ENCODE measurements around the gene CAV3.

Gene CAV3

DNA sequence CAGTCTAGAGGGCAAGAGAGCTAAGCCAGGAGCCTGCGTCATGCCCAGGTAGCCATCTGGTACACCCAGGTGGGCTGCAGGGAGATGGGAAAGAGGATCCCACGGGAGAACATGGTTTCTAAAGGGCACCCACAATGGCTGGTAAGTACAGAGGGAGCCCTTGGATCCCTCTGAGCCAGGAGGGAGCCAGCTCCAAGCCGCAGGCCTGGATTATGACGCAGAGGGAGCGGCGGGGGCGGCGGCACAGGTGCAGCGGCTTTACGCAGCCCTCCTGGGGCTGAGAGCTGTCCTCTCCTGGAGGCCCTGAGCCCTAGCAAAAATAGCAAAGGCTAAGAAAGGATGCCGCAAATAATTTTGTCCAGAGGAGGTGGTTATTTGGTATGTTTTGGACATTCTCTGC lies 2.8 kb downstream of the CAV3 start:
- DNase-seq (ENCODE audit: low read depth) = no peak
- no peak overlapping the region for H3K4me3 ChIP-seq (ENCODE audit: control insufficient read depth, low read depth, low read length)
- TF ChIP-seq, protein P1, sequence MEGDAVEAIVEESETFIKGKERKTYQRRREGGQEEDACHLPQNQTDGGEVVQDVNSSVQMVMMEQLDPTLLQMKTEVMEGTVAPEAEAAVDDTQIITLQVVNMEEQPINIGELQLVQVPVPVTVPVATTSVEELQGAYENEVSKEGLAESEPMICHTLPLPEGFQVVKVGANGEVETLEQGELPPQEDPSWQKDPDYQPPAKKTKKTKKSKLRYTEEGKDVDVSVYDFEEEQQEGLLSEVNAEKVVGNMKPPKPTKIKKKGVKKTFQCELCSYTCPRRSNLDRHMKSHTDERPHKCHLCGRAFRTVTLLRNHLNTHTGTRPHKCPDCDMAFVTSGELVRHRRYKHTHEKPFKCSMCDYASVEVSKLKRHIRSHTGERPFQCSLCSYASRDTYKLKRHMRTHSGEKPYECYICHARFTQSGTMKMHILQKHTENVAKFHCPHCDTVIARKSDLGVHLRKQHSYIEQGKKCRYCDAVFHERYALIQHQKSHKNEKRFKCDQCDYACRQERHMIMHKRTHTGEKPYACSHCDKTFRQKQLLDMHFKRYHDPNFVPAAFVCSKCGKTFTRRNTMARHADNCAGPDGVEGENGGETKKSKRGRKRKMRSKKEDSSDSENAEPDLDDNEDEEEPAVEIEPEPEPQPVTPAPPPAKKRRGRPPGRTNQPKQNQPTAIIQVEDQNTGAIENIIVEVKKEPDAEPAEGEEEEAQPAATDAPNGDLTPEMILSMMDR (conservative IDR thresholded peaks at IDR 0.05; ENCODE audit: control insufficient read depth, insufficient read depth, low read depth, low read length) = no peak

- H3K4me3 ChIP-seq (ENCODE audit: control insufficient read depth, low read depth, low read length) = no peak overlapping the region
- TF ChIP-seq, protein P1 (conservative IDR thresholded peaks at IDR 0.05; ENCODE audit: control insufficient read depth, insufficient read depth, low read depth, low read length) = no peak
- DNase-seq (ENCODE audit: low read depth) = no peak
Measured at GRCh38 chr3:8737301-8737700, 3.7 kb downstream of the CAV3 start.

DNA sequence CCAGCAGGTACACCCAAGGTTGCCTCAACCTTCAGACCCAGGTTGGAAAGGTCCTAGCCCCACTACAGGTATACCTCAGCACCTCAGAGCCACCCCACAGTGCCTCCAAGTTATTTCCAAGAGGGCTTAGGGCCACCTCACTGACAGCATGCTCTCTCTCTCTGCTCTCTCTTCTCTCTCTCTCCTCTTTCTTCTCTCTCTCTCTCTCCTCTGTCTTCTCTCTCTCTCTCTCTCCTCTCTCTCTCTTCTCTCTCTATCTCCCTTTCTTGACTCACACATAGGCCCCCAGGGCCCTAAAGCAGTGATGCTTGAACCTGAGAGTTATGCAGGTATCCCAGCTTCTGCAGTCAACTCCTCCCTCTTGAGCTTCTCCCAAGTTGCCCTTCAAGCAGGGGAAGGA lies 4.2 kb downstream of the CAV3 start:
- H3K4me3 ChIP-seq (ENCODE audit: control insufficient read depth, low read depth, low read length) = no peak overlapping the region
- TF ChIP-seq, protein P1 (conservative IDR thresholded peaks at IDR 0.05; ENCODE audit: control insufficient read depth, insufficient read depth, low read depth, low read length) = no peak
- no peak for DNase-seq (ENCODE audit: low read depth)

- TF ChIP-seq, protein P1 (conservative IDR thresholded peaks at IDR 0.05; ENCODE audit: control insufficient read depth, insufficient read depth, low read depth, low read length) = no peak
- H3K4me3 ChIP-seq (ENCODE audit: control insufficient read depth, low read depth, low read length) = no peak overlapping the region
- DNase-seq (ENCODE audit: low read depth) = no peak
Measured at GRCh38 chr3:8738639-8739038, 5.0 kb downstream of the CAV3 start.

- TF ChIP-seq, protein P1 (conservative IDR thresholded peaks at IDR 0.05; ENCODE audit: control insufficient read depth, insufficient read depth, low read depth, low read length) = no peak
- peak; percentile 91 for DNase-seq (ENCODE audit: low read depth)
- H3K4me3 ChIP-seq (ENCODE audit: control insufficient read depth, low read depth, low read length) = no peak overlapping the region
Measured at GRCh38 chr3:8739757-8740504, 6.3 kb downstream of the CAV3 start.

GRCh38 chr3:8741581-8742261 lies 8.1 kb downstream of the CAV3 start:
- TF ChIP-seq, protein P1 (conservative IDR thresholded peaks at IDR 0.05; ENCODE audit: control insufficient read depth, insufficient read depth, low read depth, low read length) = no peak
- DNase-seq (ENCODE audit: low read depth) = peak; percentile 87
- H3K4me3 ChIP-seq (ENCODE audit: control insufficient read depth, low read depth, low read length) = no peak overlapping the region
